Subcutaneous abdominal adipose tissue (tissue), 5 donors: Measurements from ENCODE around the gene S1PR4.

Source experiments
- H3K27ac ChIP-seq: one replicate; pipeline ENCODE4 v1.7.0; 2013; ENCODE audit warnings: low read depth, mild to moderate bottlenecking, inconsistent platforms, low read length, moderate library complexity
- H3K27me3 ChIP-seq, 5 donors: one replicate each; pipeline ENCODE4 v1.7.0; 2013; ENCODE audit warnings: low read length in 5 of 5, inconsistent platforms in 1 of 5; ENCODE audit not compliant: control insufficient read depth in 5 of 5, insufficient read depth in 4 of 5
- H3K36me3 ChIP-seq, 5 donors: one replicate each; pipeline ENCODE4 v1.7.0; 2013; ENCODE audit warnings: low read length in 5 of 5; ENCODE audit not compliant: control insufficient read depth in 5 of 5, insufficient read depth in 5 of 5
- H3K4me1 ChIP-seq, 5 donors: one replicate each; pipeline ENCODE4 v1.7.0; 2013; ENCODE audit warnings: low read length in 5 of 5, mild to moderate bottlenecking in 3 of 5, moderate library complexity in 1 of 5; ENCODE audit not compliant: control insufficient read depth in 5 of 5, insufficient read depth in 5 of 5
- H3K4me3 ChIP-seq, 5 donors: one replicate each; pipeline ENCODE4 v1.7.0; 2013; ENCODE audit warnings: low read length in 5 of 5, low read depth in 1 of 5
- H3K9ac ChIP-seq, 5 donors: one replicate each; pipeline ENCODE4 v1.7.0; 2013; ENCODE audit warnings: low read length in 5 of 5, mild to moderate bottlenecking in 4 of 5, moderate library complexity in 3 of 5
- H3K9me3 ChIP-seq, 5 donors: one replicate each; pipeline ENCODE4 v1.7.0; 2013; ENCODE audit warnings: low read length in 5 of 5; ENCODE audit not compliant: control insufficient read depth in 5 of 5
- donor health status: healthy.
- donor health status: healthy.
- donor health status: healthy.
- donor health status: healthy.
- donor health status: healthy.

S1PR4 gene

DNA sequence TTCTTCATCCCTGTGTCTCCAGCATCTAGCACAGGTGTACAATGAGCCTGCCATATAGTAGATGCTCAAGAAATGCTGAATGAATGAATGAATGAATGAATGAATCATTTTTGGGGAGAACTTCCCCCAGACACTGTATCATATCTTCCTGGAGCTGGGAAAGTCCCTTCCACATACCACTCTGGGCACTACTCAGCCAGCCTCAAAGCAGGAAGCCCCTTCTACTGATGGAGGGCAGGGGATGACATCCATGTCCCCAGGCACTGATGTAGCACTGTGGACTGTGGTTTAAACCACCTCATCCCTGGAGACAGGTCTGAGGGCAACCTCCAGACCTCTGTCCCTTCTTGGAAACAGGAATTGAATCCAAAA lies 37.9 kb upstream of the S1PR4 start:
- Histone ChIP-seq H3K27ac (no peak overlapping the region), H3K4me3 (no peak overlapping the region), H3K36me3 (no peaks in the 10 kb centered on the region), H3K27me3 (peaks cover 0 to 4% (median 0%) of the 10 kb centered on the region in 5 donors), H3K4me1 (peaks cover 2 to 34% (median 16%) of the 10 kb centered on the region in 5 donors), H3K9ac (no peak overlapping the region), H3K9me3 (no peaks in the 10 kb centered on the region)

GRCh38 chr19:3142292-3142670 lies 36.3 kb upstream of the S1PR4 start:
- Histone ChIP-seq H3K27me3 (peaks cover 0 to 4% (median 0%) of the 10 kb centered on the region in 5 donors), H3K4me3 (peak overlapping the region in 4 of 5 donors; percentile 17 to 44 (median 36)), H3K9ac (peak overlapping the region in 2 of 5 donors; percentile 15 to 41), H3K36me3 (no peaks in the 10 kb centered on the region), H3K27ac (peak overlapping the region; percentile 67), H3K4me1 (peaks cover 2 to 33% (median 11%) of the 10 kb centered on the region in 5 donors), H3K9me3 (no peaks in the 10 kb centered on the region)

GRCh38 chr19:3142781-3143337 lies 35.7 kb upstream of the S1PR4 start:
- Histone ChIP-seq H3K4me3 (no peak overlapping the region), H3K9ac (no peak overlapping the region), H3K4me1 (peaks cover 2 to 30% (median 9%) of the 10 kb centered on the region in 5 donors), H3K27me3 (peaks cover 0 to 4% (median 0%) of the 10 kb centered on the region in 5 donors), H3K9me3 (no peaks in the 10 kb centered on the region), H3K36me3 (no peaks in the 10 kb centered on the region), H3K27ac (peak overlapping the region; percentile 67)

DNA sequence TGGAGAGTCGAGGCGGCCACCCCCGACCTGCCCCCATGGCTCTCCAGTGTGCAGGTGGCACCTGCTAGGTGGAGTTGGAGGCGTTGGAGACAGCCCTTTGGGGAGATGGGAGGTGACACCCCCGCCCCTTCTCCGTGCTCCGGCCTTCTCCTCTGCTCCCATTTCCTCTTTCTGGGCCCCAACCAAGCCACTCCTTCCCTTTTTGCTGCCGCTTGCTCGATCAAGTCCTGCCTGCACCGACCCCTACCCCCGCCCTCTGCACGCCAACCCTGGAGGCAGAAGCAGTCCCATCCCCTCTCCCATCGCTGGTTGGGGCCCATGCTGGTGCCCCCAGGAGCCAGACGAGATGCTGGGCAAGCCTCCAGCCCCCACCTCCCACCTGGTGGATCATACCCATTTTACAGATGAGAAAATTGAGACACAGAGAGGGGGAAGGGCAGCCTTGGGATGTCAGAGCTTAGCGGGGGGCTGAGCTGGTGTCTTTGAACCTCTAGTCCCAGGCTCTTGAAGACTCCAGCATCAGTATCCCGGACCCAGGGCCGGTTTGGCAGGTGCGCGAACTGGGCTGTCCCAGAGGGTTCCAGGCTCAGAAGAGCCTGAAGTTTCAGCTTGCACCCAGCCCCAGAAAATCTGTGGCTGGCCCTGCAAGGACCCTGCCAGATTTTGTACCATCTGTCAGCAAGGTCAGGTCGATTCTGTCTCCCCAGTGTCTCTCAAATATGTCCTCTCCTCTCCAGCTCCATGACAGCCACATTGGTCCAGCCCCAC lies 32.5 kb upstream of the S1PR4 start:
- H3K9me3 ChIP-seq, result no peaks in the 10 kb centered on the region
- peaks cover 0 to 15% (median 7%) of the 10 kb centered on the region in 5 donors for H3K36me3 ChIP-seq
- H3K9ac ChIP-seq, result no peak overlapping the region
- H3K27ac ChIP-seq, result no peak overlapping the region
- H3K4me1 ChIP-seq, result peaks cover 0 to 21% (median 9%) of the 10 kb centered on the region in 5 donors
- no peak overlapping the region for H3K4me3 ChIP-seq
- H3K27me3 ChIP-seq, result peaks cover 0 to 12% (median 5%) of the 10 kb centered on the region in 5 donors

DNA sequence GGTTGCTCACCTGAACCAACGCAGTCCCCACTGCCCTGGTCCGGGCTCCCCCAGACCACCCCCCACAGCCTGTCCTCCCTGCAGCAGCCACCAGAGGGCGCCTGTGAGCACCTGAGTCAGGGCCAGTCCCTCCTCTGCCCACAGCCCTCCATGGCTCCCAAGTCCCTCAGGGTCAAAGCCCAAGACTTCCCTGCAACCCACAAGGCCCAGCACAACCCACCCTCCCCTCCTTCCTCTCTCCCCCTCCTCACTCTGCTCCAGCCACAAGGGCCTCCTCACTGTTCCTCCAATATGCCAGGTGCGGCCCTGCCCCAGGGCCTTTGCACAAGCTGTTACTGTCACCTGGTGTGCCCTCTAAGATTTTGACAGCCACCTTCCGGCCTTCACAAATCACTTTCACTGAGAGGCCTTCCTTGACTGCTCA lies 31.9 kb upstream of the S1PR4 start:
- Histone ChIP-seq H3K4me3 (no peak overlapping the region), H3K27me3 (peaks cover 0 to 15% (median 5%) of the 10 kb centered on the region in 5 donors), H3K27ac (no peak overlapping the region), H3K36me3 (peaks cover 0 to 18% (median 7%) of the 10 kb centered on the region in 5 donors), H3K9ac (no peak overlapping the region), H3K9me3 (no peaks in the 10 kb centered on the region), H3K4me1 (peaks cover 0 to 16% (median 9%) of the 10 kb centered on the region in 5 donors)

GRCh38 chr19:3148503-3148902 lies 30.1 kb upstream of the S1PR4 start:
- Histone ChIP-seq H3K27ac (no peak overlapping the region), H3K27me3 (peaks cover 0 to 15% (median 5%) of the 10 kb centered on the region in 5 donors), H3K9me3 (no peaks in the 10 kb centered on the region), H3K9ac (no peak overlapping the region), H3K4me3 (no peak overlapping the region), H3K4me1 (peaks cover 0 to 7% (median 2%) of the 10 kb centered on the region in 5 donors), H3K36me3 (peaks cover 0 to 18% (median 7%) of the 10 kb centered on the region in 5 donors)

GRCh38 chr19:3149089-3149488 lies 29.5 kb upstream of the S1PR4 start:
- Histone ChIP-seq H3K9me3 (no peaks in the 10 kb centered on the region), H3K27ac (no peak overlapping the region), H3K9ac (no peak overlapping the region), H3K4me3 (no peak overlapping the region), H3K36me3 (peaks cover 0 to 18% (median 7%) of the 10 kb centered on the region in 5 donors), H3K27me3 (peaks cover 0 to 15% (median 5%) of the 10 kb centered on the region in 5 donors), H3K4me1 (peaks cover 0 to 7% (median 2%) of the 10 kb centered on the region in 5 donors)

DNA sequence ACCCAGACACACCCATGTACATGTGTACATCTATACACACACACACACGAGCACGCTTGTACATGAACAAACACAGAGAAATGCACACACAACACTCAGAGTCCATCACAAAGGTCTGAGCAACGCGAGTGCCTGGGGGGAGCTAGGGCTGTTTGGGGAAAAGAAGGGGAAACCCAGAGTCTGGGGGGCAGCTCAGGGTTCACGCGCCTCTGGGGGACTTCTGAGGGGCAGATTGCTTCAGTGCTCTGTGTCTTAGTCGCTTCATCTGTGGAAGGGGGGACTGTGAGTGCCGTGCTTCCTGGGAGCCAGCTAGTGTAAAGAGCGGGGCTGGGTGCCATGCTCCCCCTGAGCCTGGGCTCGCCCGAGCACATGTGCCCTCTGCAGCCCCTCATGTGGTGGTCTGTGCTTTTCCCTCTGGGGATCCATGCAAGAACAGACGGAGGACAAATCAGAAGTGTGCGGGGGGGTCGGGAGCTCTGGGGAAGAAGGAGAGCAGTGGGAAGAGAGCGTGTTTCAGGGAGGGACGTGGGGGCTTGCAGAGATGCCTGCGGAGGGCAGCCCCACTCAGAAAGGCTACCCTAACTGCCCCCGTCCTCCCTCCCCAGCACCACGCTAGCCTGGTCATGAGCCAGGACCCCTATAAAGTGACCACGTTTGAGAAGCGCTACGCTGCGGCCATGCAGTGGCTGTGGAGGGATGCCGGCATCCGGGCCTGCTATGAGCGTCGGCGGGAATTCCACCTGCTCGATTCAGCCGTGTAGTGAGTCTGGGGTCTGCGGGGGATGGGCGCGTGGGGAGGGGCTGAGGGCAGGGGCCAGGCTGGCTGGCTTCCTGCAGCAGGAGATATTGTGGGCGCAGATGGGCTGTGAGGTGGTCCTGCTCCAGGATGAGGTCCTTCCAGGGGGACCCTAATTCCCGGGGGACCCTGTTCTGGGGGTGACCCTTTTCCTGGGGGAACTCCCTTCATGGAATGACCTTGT lies 28.8 kb upstream of the S1PR4 start:
- Histone ChIP-seq H3K4me1 (peaks cover 0 to 10% (median 4%) of the 10 kb centered on the region in 5 donors), H3K36me3 (peaks cover 0 to 18% (median 7%) of the 10 kb centered on the region in 5 donors), H3K27me3 (peaks cover 0 to 15% (median 5%) of the 10 kb centered on the region in 5 donors), H3K9me3 (no peaks in the 10 kb centered on the region), H3K27ac (no peak overlapping the region), H3K4me3 (no peak overlapping the region), H3K9ac (no peak overlapping the region)

GRCh38 chr19:3150739-3151329 lies 27.7 kb upstream of the S1PR4 start:
- H3K27me3 ChIP-seq, result peaks cover 0 to 15% (median 5%) of the 10 kb centered on the region in 5 donors
- peaks cover 0 to 21% (median 8%) of the 10 kb centered on the region in 5 donors for H3K36me3 ChIP-seq
- H3K4me1 ChIP-seq, result peaks cover 0 to 17% (median 8%) of the 10 kb centered on the region in 5 donors
- H3K27ac ChIP-seq, result no peak overlapping the region
- no peak overlapping the region for H3K4me3 ChIP-seq
- H3K9me3 ChIP-seq, result no peaks in the 10 kb centered on the region
- H3K9ac ChIP-seq, result no peak overlapping the region
